GM12891 (cell line): ENCODE measurements around the gene TDRD6.

Experiments used
- DNase-seq: peaks from one replicate; pipeline ENCODE4 v3.0.0; 2011; ENCODE audit warnings: low spot score; ENCODE audit not compliant: insufficient read length
- FAIRE-seq: peaks from 2 replicates; lab custom pipeline; 2011; peaks lifted over from hg19 to GRCh38; lab: Jason Lieb, UNC
- PAX5 ChIP-seq: IDR thresholded peaks from 2 replicates; pipeline ENCODE4 v1.6.1; 2011; ENCODE audit warnings: low read length, moderate library complexity, mild to moderate bottlenecking; ENCODE audit not compliant: insufficient read depth, severe bottlenecking
- POLR2A ChIP-seq: IDR thresholded peaks from 2 replicates; pipeline ENCODE4 v1.6.1; 2011; ENCODE audit warnings: low read depth, low read length, control low read depth
- POLR2AphosphoS5 ChIP-seq: IDR thresholded peaks from 2 replicates; pipeline ENCODE4 v1.6.1; 2011; ENCODE audit warnings: low read depth, low read length, control low read depth
- POU2F2 ChIP-seq: IDR thresholded peaks from 2 replicates; pipeline ENCODE4 v1.6.1; 2011; ENCODE audit warnings: low read depth, mild to moderate bottlenecking, control low read depth, low read length, moderate library complexity
- SPI1 ChIP-seq: IDR thresholded peaks from 2 replicates; pipeline ENCODE4 v1.6.1; 2011; ENCODE audit warnings: low read depth, low read length, control low read depth
- TAF1 ChIP-seq: IDR thresholded peaks from 2 replicates; pipeline ENCODE4 v1.6.1; 2011; ENCODE audit warnings: low read depth, low read length, control low read depth

TDRD6 gene

GRCh38 chr6:46688117-46688965, 656 bp downstream of the TDRD6 start:
- no peak for FAIRE-seq
- no peak for DNase-seq
- TF ChIP-seq TAF1 (no peak), POLR2AphosphoS5 (no peak), SPI1 (no peak), POLR2A (no peak), POU2F2 (no peak), PAX5 (no peak)

- DNase-seq (no peak), FAIRE-seq (no peak)
Observed at GRCh38 chr6:46688966-46689335, 1.3 kb downstream of the TDRD6 start.

GRCh38 chr6:46689657-46690056, 2.0 kb downstream of the TDRD6 start:
- no peak for DNase-seq
- no peak for FAIRE-seq
- TF ChIP-seq SPI1 = no peak
- TF ChIP-seq POU2F2 = no peak
- no peak for TF ChIP-seq POLR2A
- TF ChIP-seq PAX5 = no peak
- TF ChIP-seq TAF1 = no peak

More at GRCh38 chr6:46688966-46689335, 1.3 kb downstream of the TDRD6 start:
- TF ChIP-seq POU2F2 (no peak), PAX5 (no peak), POLR2A (no peak), TAF1 (no peak), POLR2AphosphoS5 (no peak), SPI1 (no peak)

GRCh38 chr6:46690141-46690755, 2.6 kb downstream of the TDRD6 start:
- no peak for DNase-seq
- FAIRE-seq = no peak
- TF ChIP-seq TAF1 = no peak

- DNase-seq (no peak), FAIRE-seq (no peak)
Observed at GRCh38 chr6:46690911-46691451, 3.3 kb downstream of the TDRD6 start.

GRCh38 chr6:46699970-46700369, 12.3 kb downstream of the TDRD6 start:
- FAIRE-seq (no peak), DNase-seq (no peak)
- TF ChIP-seq POU2F2 (no peak), POLR2A (no peak), PAX5 (no peak), TAF1 (no peak), POLR2AphosphoS5 (no peak), SPI1 (no peak)

More at GRCh38 chr6:46690911-46691451, 3.3 kb downstream of the TDRD6 start:
- no peak for TF ChIP-seq PAX5

- DNase-seq = no peak
- no peak for TF ChIP-seq POU2F2
- no peak for TF ChIP-seq POLR2A
- TF ChIP-seq TAF1 = no peak
- TF ChIP-seq POLR2AphosphoS5 = no peak
- no peak for TF ChIP-seq PAX5
- TF ChIP-seq SPI1 = no peak
- no peak for FAIRE-seq
Observed at GRCh38 chr6:46704562-46704961, 16.9 kb downstream of the TDRD6 start.

GRCh38 chr6:46706464-46706863, 18.8 kb downstream of the TDRD6 start:
- no peak for FAIRE-seq
- no peak for DNase-seq
- TF ChIP-seq TAF1 = no peak
- no peak for TF ChIP-seq PAX5
- no peak for TF ChIP-seq POLR2A
- TF ChIP-seq SPI1 = no peak
- no peak for TF ChIP-seq POLR2AphosphoS5
- no peak for TF ChIP-seq POU2F2

GRCh38 chr6:46711491-46711890, 23.8 kb downstream of the TDRD6 start:
- DNase-seq = no peak
- no peak for TF ChIP-seq POU2F2
- no peak for TF ChIP-seq POLR2AphosphoS5
- TF ChIP-seq SPI1 = no peak
- TF ChIP-seq PAX5 = no peak
- no peak for TF ChIP-seq TAF1
- TF ChIP-seq POLR2A = no peak
- FAIRE-seq = no peak

- no peak for FAIRE-seq
- TF ChIP-seq SPI1 = no peak
- no peak for TF ChIP-seq POLR2AphosphoS5
- no peak for TF ChIP-seq POU2F2
- TF ChIP-seq PAX5 = no peak
- no peak for DNase-seq
Observed at GRCh38 chr6:46715141-46715540, 27.5 kb downstream of the TDRD6 start.
